ENCODE data around the gene LRP2. TPM values are rescaled to one million over a fixed set of nuclear protein-coding genes. Genes with fewer than 3 reads are reported as not detected.
A peak's percentile ranks its signal among the peaks of the same experiment; 100 is the strongest.

Gene LRP2
- total and polyA plus RNA-seq, 8 donors = under 0.01 to 0.92 (median 0.28) TPM; not detected in 3

DNA sequence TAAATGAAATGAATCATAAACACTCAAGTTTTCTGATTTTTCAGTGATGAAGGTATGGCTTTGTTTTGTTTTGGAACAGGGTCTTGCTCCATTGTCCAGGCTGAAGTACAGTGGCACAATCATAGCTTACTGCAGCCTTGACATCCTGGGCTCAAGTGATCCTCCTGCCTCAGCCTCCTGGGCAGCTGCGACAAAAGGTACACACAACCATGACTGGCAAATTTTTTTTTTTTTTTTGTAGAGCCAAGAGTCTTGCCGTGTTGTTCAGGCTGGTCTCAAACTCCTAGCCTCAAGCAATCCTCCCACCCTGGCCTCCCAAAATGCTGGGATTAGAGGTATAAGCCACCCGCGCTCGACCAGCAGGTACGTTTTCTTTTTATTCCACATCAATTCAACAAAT is 22.5 kb upstream of the LRP2 start:
- TF ChIP-seq, protein P1, sequence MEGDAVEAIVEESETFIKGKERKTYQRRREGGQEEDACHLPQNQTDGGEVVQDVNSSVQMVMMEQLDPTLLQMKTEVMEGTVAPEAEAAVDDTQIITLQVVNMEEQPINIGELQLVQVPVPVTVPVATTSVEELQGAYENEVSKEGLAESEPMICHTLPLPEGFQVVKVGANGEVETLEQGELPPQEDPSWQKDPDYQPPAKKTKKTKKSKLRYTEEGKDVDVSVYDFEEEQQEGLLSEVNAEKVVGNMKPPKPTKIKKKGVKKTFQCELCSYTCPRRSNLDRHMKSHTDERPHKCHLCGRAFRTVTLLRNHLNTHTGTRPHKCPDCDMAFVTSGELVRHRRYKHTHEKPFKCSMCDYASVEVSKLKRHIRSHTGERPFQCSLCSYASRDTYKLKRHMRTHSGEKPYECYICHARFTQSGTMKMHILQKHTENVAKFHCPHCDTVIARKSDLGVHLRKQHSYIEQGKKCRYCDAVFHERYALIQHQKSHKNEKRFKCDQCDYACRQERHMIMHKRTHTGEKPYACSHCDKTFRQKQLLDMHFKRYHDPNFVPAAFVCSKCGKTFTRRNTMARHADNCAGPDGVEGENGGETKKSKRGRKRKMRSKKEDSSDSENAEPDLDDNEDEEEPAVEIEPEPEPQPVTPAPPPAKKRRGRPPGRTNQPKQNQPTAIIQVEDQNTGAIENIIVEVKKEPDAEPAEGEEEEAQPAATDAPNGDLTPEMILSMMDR (IDR thresholded peaks at IDR 0.05) = no peak
- Histone ChIP-seq H3K27ac (no peak overlapping the region), H3K4me3 (no peak overlapping the region), H3K27me3 (no peaks in the 10 kb centered on the region), H3K9me3 (no peaks in the 10 kb centered on the region), H3K36me3 (no peaks in the 10 kb centered on the region), H3K4me1 (no peaks in the 10 kb centered on the region)
- no peak for DNase-seq
- WGBS, 5 donors = 95 to 98% (median 97%) methylated on average over 6 of the region's 6 CpGs
- intact Hi-C loops (cut with DNase I; ENCODE audit: low total_unique reads) = no loop called here

DNA sequence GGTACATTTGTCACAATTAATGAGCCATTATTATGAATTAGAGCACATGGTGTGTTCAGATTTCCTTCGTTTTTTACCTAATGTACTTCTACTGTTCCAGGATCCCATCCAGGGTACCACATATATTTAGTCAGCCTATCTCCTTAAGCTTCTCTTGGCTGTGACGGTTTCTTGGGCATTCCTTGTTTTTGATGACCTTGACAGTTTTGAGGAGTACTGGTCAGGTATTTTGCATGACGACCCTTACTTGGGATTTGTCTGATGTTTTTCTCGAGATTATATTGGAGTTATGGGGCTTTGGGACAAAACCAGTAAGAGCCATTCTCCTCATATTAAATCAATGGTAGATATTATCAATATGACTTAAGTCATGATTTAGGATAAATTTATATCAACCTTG is 10.2 kb upstream of the LRP2 start:
- TF ChIP-seq, protein P1 (IDR thresholded peaks at IDR 0.05) = no peak
- no peak for TF ChIP-seq POLR2AphosphoS5 (IDR thresholded peaks at IDR 0.05)
- no peak for TF ChIP-seq EP300 (IDR thresholded peaks at IDR 0.05)
- no peak for TF ChIP-seq POLR2A (IDR thresholded peaks at IDR 0.05)
- Histone ChIP-seq H3K9me3 (no peaks in the 10 kb centered on the region), H3K27ac (no peak overlapping the region), H3K27me3 (no peaks in the 10 kb centered on the region), H3K36me3 (no peaks in the 10 kb centered on the region), H3K4me1 (no peaks in the 10 kb centered on the region), H3K4me3 (no peak overlapping the region)
- no peak for DNase-seq
- 81 to 85% (median 82%) methylated on average over 4 of the region's 4 CpGs for WGBS, 5 donors
- intact Hi-C loops (cut with DNase I; ENCODE audit: low total_unique reads) = no loop called here

DNA sequence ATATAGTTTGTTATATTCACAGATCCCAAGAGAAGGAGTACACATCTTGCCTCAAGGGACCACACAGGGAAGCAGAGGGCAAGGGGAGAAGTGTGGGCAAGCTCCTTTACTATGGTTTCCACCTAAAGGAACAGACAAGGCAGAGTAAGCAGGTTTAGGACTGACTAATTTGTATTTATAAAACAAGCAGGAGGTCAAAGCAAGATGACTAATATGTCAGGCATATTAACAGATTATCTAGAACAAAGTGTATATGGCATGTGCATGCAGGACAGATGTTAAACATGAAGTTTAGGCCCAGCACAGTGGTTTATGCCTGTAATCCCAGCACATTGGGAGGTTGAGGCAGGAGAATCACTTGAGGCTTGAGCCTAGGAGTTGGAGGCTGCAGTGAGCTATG is 3.7 kb upstream of the LRP2 start:
- no peak for DNase-seq
- intact Hi-C loops (cut with DNase I; ENCODE audit: low total_unique reads) = no loop called here
- peaks cover 37 to 41% (median 40%) of the 10 kb centered on the region in 4 donors for H3K4me1 ChIP-seq
- H3K9me3 ChIP-seq = no peaks in the 10 kb centered on the region
- H3K27ac ChIP-seq = no peak overlapping the region
- H3K27me3 ChIP-seq = peaks cover 0 to 39% (median 33%) of the 10 kb centered on the region in 3 donors
- H3K4me3 ChIP-seq = no peak overlapping the region
- no peak for TF ChIP-seq POLR2AphosphoS5 (IDR thresholded peaks at IDR 0.05)
- TF ChIP-seq, protein P1 (IDR thresholded peaks at IDR 0.05) = no peak
- no peak for TF ChIP-seq POLR2A (IDR thresholded peaks at IDR 0.05)
- TF ChIP-seq EP300 (IDR thresholded peaks at IDR 0.05) = no peak
- no peaks in the 10 kb centered on the region for H3K36me3 ChIP-seq

DNA sequence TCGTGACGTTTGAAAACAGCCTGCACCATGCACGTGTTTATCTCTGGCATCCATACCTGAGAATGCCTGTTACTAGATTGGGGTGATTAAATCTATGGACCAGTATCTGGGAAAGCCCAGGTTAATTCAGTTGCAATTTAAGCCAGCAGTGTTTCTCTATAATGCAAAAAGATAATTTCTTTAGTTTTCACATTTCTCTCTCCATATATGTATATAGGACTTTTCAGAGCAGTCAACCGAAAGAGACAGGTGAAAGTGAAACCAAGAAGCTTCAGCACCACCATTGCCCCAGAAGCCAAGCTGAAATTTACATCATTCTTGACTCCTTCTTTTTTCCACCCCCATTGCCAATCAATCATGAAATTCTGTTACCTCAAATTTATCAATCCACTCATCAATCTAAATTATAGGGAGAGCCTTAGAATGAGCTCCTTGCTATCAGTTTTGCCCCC is 2.7 kb upstream of the LRP2 start:
- H3K27ac ChIP-seq = no peak overlapping the region
- WGBS, 5 donors = 4 to 23% (median 6%) methylated on average over 4 of the region's 4 CpGs

More for the DNA sequence above, 2.7 kb upstream of the LRP2 start:
- Histone ChIP-seq H3K9me3 (no peaks in the 10 kb centered on the region), H3K4me3 (peak overlapping the region; percentile 45 to 74 (median 60)), H3K4me1 (peaks cover 37 to 45% (median 44%) of the 10 kb centered on the region in 4 donors), H3K36me3 (no peaks in the 10 kb centered on the region), H3K27me3 (peaks cover 0 to 49% (median 39%) of the 10 kb centered on the region in 3 donors)
- DNase-seq = peak in 1 of 2 donors; percentile 18
- intact Hi-C loops (cut with DNase I; ENCODE audit: low total_unique reads) = no loop called here
- TF ChIP-seq EP300 (IDR thresholded peaks at IDR 0.05) = no peak
- TF ChIP-seq, protein P1 (IDR thresholded peaks at IDR 0.05) = no peak
- TF ChIP-seq POLR2AphosphoS5 (IDR thresholded peaks at IDR 0.05) = no peak
- no peak for TF ChIP-seq POLR2A (IDR thresholded peaks at IDR 0.05)

All from stomach (tissue), 9 donors.